CD4-positive, alpha-beta T cell treated with Interferon gamma for 1 hour (primary cell): ENCODE data around the gene HIPK4.
A peak's percentile ranks its signal among the peaks of the same experiment; 100 is the strongest.
"Not testable (repeated sequence)": the region's sequence is repeated elsewhere in the genome, so short reads cannot be mapped to it uniquely, and the experiment has no call there.

Experiments used
- DNase-seq: peaks from one replicate; pipeline ENCODE4 v3.0.0-alpha.2; 2020

HIPK4 gene

DNA sequence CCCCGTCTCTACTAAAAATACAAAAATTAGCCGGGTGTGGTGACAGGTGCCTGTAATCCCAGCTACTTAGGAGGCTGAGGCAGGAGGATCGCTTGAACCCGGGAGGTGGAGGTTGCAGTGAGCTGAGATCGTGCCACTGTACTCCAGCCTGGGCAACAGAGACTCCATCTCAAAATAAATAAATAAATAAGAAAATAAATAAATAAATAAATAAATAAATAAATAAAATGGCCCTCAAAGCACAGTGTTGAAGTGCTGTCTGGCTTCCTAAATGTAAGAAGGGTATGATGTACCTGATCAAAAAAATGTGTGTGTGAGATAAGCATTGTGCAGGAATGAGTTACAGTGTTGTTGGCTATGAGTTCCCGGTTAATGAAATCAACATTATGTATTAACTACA is 56.9 kb downstream of the HIPK4 start:
- DNase-seq, result not testable (repeated sequence)

- no peak for DNase-seq
These were observed 57.3 kb downstream of the HIPK4 start for GRCh38 chr19:40332669-40333068.

DNA sequence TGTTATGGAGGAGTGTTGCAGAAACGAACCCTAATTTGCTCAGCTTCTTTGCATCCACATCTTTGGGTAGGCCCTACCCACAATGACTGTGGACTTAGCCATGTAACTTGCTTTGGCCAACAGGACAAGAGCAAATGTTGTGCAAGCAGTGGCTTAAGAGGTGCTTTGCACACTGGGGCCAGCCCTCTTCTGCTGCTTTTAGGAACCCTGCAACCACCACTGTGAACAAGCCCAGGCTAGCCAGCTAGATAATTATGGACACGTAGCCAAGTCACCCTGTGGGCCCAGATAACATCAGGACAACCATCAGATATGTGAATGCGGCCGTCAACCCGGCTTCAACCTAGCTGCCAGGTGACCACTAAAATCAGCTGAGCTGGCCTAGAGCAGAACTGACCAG is 58.9 kb downstream of the HIPK4 start:
- DNase-seq, result peak; percentile 13
